ENCODE measurements around the gene TAC4. TPM values are rescaled to one million over a fixed set of nuclear protein-coding genes. Genes with fewer than 3 reads are reported as not detected.

Gene TAC4
- polyA plus RNA-seq, 2 of the 4 experiments (the other 2 are of a cell fraction): not detected

- DNase-seq (ENCODE audit: low read depth in 1 of 2, low spot score in 1 of 2) (no peak), ATAC-seq (no peak), FAIRE-seq (no peak)
- CTCF ChIA-PET: interaction anchor here (0.9 to 9.7 kb wide), 8 partner anchors 8 to 203 kb away, joined by 3 to 167 read pairs (median 6); partner anchors contain the start of gene DLX3
- Histone ChIP-seq H3K27ac (no peak overlapping the region), H3K4me2 (no peak overlapping the region), H3K4me3 (no peak overlapping the region), H3K9me3 (no peaks in the 10 kb centered on the region), H3K4me1 (no peaks in the 10 kb centered on the region)
- TF ChIP-seq JUN (IDR thresholded peaks at IDR 0.05) (no peak), POLR2AphosphoS2 (conservative IDR thresholded peaks at IDR 0.05; ENCODE audit: low read length) (no peak), TP53 (CRISPR knock-in tag; IDR thresholded peaks at IDR 0.05) (no peak), HDAC2 (IDR thresholded peaks at IDR 0.05) (no peak)
- POLR2A ChIA-PET: no interaction called here
- 84% methylated on average over 22 of the region's 23 CpGs for WGBS (ENCODE audit: missing lambda C conversion rate)
Observed at GRCh38 chr17:49890852-49891251, 43.0 kb upstream of the TAC4 start.

- no peak overlapping the region for H3K27ac ChIP-seq
- ATAC-seq: peak in 1 of 2 experiments; percentile 37; a peak in 3 of 6 replicates
- TF ChIP-seq CEBPB (IDR thresholded peaks at IDR 0.05) (no peak), CBX2 (IDR thresholded peaks at IDR 0.05; ENCODE audit: borderline replicate concordance, low read depth) (no peak), TFCP2L1 (CRISPR knock-in tag; IDR thresholded peaks at IDR 0.05) (no peak), EHF (CRISPR knock-in tag; IDR thresholded peaks at IDR 0.05) (no peak), SREBF2 (IDR thresholded peaks at IDR 0.05) (no peak), ZNF302 (CRISPR knock-in tag; IDR thresholded peaks at IDR 0.05) (no peak), RAD21 (conservative IDR thresholded peaks at IDR 0.05 in 1 of 2, IDR thresholded peaks at IDR 0.05 in 1 of 2) (no peak), ZSCAN20 (CRISPR knock-in tag; IDR thresholded peaks at IDR 0.05) (no peak), ELK1 (IDR thresholded peaks at IDR 0.05; ENCODE audit: low read depth, low read length) (no peak), FOSL2 (IDR thresholded peaks at IDR 0.05) (no peak), FOSL2 (CRISPR knock-in tag; IDR thresholded peaks at IDR 0.05) (no peak), PHF8 (IDR thresholded peaks at IDR 0.05; ENCODE audit: borderline replicate concordance, low read depth) (no peak), TP53 (CRISPR knock-in tag; IDR thresholded peaks at IDR 0.05) (no peak), USF2 (IDR thresholded peaks at IDR 0.05) (no peak), NPAS2 (CRISPR knock-in tag; IDR thresholded peaks at IDR 0.05; ENCODE audit: borderline replicate concordance) (no peak), POLR2AphosphoS2 (conservative IDR thresholded peaks at IDR 0.05; ENCODE audit: low read length) (no peak), HOXB13 (CRISPR knock-in tag; IDR thresholded peaks at IDR 0.05; ENCODE audit: low read depth) (no peak)
- TF ChIP-seq, protein P1, sequence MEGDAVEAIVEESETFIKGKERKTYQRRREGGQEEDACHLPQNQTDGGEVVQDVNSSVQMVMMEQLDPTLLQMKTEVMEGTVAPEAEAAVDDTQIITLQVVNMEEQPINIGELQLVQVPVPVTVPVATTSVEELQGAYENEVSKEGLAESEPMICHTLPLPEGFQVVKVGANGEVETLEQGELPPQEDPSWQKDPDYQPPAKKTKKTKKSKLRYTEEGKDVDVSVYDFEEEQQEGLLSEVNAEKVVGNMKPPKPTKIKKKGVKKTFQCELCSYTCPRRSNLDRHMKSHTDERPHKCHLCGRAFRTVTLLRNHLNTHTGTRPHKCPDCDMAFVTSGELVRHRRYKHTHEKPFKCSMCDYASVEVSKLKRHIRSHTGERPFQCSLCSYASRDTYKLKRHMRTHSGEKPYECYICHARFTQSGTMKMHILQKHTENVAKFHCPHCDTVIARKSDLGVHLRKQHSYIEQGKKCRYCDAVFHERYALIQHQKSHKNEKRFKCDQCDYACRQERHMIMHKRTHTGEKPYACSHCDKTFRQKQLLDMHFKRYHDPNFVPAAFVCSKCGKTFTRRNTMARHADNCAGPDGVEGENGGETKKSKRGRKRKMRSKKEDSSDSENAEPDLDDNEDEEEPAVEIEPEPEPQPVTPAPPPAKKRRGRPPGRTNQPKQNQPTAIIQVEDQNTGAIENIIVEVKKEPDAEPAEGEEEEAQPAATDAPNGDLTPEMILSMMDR (IDR thresholded peaks at IDR 0.05): no peak
- TF ChIP-seq, protein P2, sequence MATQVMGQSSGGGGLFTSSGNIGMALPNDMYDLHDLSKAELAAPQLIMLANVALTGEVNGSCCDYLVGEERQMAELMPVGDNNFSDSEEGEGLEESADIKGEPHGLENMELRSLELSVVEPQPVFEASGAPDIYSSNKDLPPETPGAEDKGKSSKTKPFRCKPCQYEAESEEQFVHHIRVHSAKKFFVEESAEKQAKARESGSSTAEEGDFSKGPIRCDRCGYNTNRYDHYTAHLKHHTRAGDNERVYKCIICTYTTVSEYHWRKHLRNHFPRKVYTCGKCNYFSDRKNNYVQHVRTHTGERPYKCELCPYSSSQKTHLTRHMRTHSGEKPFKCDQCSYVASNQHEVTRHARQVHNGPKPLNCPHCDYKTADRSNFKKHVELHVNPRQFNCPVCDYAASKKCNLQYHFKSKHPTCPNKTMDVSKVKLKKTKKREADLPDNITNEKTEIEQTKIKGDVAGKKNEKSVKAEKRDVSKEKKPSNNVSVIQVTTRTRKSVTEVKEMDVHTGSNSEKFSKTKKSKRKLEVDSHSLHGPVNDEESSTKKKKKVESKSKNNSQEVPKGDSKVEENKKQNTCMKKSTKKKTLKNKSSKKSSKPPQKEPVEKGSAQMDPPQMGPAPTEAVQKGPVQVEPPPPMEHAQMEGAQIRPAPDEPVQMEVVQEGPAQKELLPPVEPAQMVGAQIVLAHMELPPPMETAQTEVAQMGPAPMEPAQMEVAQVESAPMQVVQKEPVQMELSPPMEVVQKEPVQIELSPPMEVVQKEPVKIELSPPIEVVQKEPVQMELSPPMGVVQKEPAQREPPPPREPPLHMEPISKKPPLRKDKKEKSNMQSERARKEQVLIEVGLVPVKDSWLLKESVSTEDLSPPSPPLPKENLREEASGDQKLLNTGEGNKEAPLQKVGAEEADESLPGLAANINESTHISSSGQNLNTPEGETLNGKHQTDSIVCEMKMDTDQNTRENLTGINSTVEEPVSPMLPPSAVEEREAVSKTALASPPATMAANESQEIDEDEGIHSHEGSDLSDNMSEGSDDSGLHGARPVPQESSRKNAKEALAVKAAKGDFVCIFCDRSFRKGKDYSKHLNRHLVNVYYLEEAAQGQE (IDR thresholded peaks at IDR 0.05): no peak
- no peak overlapping the region for H3K4me3 ChIP-seq
- CTCF ChIA-PET: interaction anchor here (0.5 to 9.7 kb wide), 10 partner anchors 9 to 759 kb away, joined by 3 to 167 read pairs (median 5); partner anchors contain the start of gene DLX3
- FAIRE-seq: no peak
- POLR2A ChIA-PET: no interaction called here
- DNase-seq (ENCODE audit: low read depth in 1 of 2, low spot score in 1 of 2): no peak
- H3K4me2 ChIP-seq: no peak overlapping the region
- H3K4me1 ChIP-seq: no peaks in the 10 kb centered on the region
- H3K9me3 ChIP-seq: no peaks in the 10 kb centered on the region
- 77% methylated on average over 24 of the region's 33 CpGs for WGBS (ENCODE audit: missing lambda C conversion rate)
Observed at GRCh38 chr17:49890077-49890821, 42.4 kb upstream of the TAC4 start.
